Ascending aorta (tissue), 2 donors: ENCODE results near the gene ADAD2. TPM values are rescaled to one million over a fixed set of nuclear protein-coding genes. Genes with fewer than 3 reads are reported as not detected.

Source experiments
- DNase-seq, 2 donors: peaks; one replicate each; pipeline ENCODE4 v3.0.0-alpha.2; 2019; ENCODE audit warnings: low spot score in 2 of 2
- H3K27ac ChIP-seq, 2 donors: fragments of 200-600 bp; sonication (generic); one replicate each; pipeline ENCODE4 v1.5.1; 2016 to 2017; ENCODE audit warnings: mild to moderate bottlenecking in 1 of 2
- H3K27me3 ChIP-seq: fragments of 200-600 bp; sonication (generic); one replicate; pipeline ENCODE4 v1.5.1; 2017
- H3K36me3 ChIP-seq, 2 donors: fragments of 200-600 bp; sonication (generic); one replicate each; pipeline ENCODE4 v1.5.1; 2016
- H3K4me1 ChIP-seq, 2 donors: fragments of 200-600 bp; sonication (generic); one replicate each; pipeline ENCODE4 v1.5.1; 2016 to 2017; ENCODE audit warnings: mild to moderate bottlenecking in 1 of 2
- H3K4me3 ChIP-seq, 2 donors: fragments of 200-600 bp; sonication (generic); one replicate each; pipeline ENCODE4 v1.5.1; 2016 to 2017; ENCODE audit warnings: mild to moderate bottlenecking in 1 of 2
- H3K9me3 ChIP-seq, 2 donors: fragments of 200-600 bp; sonication (generic); one replicate each; pipeline ENCODE4 v1.5.1; 2016
- intact Hi-C: fragments of 100-400 bp; cut with DNase I; formaldehyde crosslinking; loops from one replicate; pipeline ENCODE4 v1.15.1; 2023
- total RNA-seq: library from RNA; depleted of rRNA; stranded (reverse); fragments of >200 nt; gene quantifications from one replicate; pipeline ENCODE4 v1.1.0, GENCODE V29; 2016
- TF ChIP-seq, protein P1 (sequence below), 3 experiments: fragments of 200-600 bp in 2 of 3; fragments of 450-650 bp in 1 of 3; sonication (generic) in 2 of 3; IDR thresholded peaks; one replicate each; pipeline ENCODE4 v1.5.1; 2016 to 2019; ENCODE audit warnings: antibody characterized with exemption in 3 of 3, mild to moderate bottlenecking in 1 of 3, moderate library complexity in 1 of 3

The ADAD2 gene
- total RNA-seq, 1 donor from 2014 or later, result not detected

GRCh38 chr16:84181144-84181915, 9.6 kb upstream of the ADAD2 start:
- Histone ChIP-seq H3K36me3 (peaks cover 60 to 65% of the 10 kb centered on the region in 2 donors), H3K27me3 (no peaks in the 10 kb centered on the region), H3K27ac (no peak overlapping the region), H3K4me3 (no peak overlapping the region), H3K9me3 (no peaks in the 10 kb centered on the region), H3K4me1 (peaks cover 11 to 27% of the 10 kb centered on the region in 2 donors)
- intact Hi-C loops, result loop anchor here (10.0 kb wide), 1 partner anchor 257 kb away; no protein-coding TSS in a partner anchor
- TF ChIP-seq, protein P1, sequence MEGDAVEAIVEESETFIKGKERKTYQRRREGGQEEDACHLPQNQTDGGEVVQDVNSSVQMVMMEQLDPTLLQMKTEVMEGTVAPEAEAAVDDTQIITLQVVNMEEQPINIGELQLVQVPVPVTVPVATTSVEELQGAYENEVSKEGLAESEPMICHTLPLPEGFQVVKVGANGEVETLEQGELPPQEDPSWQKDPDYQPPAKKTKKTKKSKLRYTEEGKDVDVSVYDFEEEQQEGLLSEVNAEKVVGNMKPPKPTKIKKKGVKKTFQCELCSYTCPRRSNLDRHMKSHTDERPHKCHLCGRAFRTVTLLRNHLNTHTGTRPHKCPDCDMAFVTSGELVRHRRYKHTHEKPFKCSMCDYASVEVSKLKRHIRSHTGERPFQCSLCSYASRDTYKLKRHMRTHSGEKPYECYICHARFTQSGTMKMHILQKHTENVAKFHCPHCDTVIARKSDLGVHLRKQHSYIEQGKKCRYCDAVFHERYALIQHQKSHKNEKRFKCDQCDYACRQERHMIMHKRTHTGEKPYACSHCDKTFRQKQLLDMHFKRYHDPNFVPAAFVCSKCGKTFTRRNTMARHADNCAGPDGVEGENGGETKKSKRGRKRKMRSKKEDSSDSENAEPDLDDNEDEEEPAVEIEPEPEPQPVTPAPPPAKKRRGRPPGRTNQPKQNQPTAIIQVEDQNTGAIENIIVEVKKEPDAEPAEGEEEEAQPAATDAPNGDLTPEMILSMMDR (IDR thresholded peaks at IDR 0.05), result no peak
- no peak for DNase-seq

GRCh38 chr16:84182104-84182503, 8.9 kb upstream of the ADAD2 start:
- TF ChIP-seq, protein P1 (IDR thresholded peaks at IDR 0.05), result no peak
- intact Hi-C loops, result loop anchor here (10.0 kb wide), 1 partner anchor 257 kb away; no protein-coding TSS in a partner anchor
- no peaks in the 10 kb centered on the region for H3K27me3 ChIP-seq
- H3K27ac ChIP-seq, result no peak overlapping the region
- H3K4me3 ChIP-seq, result no peak overlapping the region
- H3K4me1 ChIP-seq, result peaks cover 6 to 19% of the 10 kb centered on the region in 2 donors
- peaks cover 60 to 65% of the 10 kb centered on the region in 2 donors for H3K36me3 ChIP-seq
- no peak for DNase-seq
- no peaks in the 10 kb centered on the region for H3K9me3 ChIP-seq

DNA sequence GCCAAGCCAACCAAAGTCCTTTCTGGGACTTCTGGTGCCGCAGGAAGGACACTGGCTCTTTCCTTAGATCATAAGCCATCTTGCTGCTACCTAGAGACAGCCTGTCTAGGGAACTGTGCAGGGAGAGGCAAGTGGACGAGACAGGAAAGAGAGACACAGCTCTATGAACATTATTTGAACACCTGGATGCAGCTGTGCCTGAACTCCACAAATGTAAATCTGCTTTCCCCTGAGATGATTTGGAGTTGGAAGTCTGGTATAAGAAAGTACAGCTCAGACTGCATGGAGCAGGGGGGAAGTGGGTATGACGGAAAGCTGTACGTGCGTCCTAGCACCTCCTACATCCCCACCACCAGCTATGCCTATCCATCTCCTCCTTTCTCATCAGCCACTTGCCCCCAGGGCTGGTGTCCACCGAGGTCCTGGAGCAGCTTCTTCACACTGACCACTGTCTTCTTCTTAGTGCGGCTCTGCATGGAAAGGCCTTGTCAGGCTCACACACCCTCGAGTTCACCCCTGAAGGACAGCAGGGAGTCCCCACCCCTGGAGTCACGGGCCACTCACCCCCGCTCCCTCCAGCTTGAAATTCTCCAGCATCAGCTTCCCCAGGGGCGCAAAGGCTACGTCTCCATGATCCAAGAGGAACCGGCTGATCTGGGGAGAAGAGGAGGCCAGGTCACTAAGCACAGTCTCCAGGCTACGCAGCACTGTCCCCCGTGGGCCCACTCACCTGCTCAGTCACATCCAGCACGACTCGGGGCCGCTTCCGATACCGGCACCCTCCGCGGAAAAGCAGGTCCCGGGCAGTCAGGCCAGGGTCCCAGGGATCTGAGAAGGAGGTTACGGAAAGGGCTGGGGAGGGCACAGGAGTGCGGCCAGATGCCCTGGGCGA, 8.0 kb upstream of the ADAD2 start:
- TF ChIP-seq, protein P1 (IDR thresholded peaks at IDR 0.05), result no peak
- H3K27ac ChIP-seq, result no peak overlapping the region
- no peak for DNase-seq
- H3K36me3 ChIP-seq, result peaks cover 60 to 65% of the 10 kb centered on the region in 2 donors
- no peak overlapping the region for H3K4me3 ChIP-seq
- intact Hi-C loops, result loop anchor here (10.0 kb wide), 1 partner anchor 258 kb away; no protein-coding TSS in a partner anchor
- no peaks in the 10 kb centered on the region for H3K27me3 ChIP-seq
- no peaks in the 10 kb centered on the region for H3K9me3 ChIP-seq
- peaks cover 5 to 12% of the 10 kb centered on the region in 2 donors for H3K4me1 ChIP-seq

DNA sequence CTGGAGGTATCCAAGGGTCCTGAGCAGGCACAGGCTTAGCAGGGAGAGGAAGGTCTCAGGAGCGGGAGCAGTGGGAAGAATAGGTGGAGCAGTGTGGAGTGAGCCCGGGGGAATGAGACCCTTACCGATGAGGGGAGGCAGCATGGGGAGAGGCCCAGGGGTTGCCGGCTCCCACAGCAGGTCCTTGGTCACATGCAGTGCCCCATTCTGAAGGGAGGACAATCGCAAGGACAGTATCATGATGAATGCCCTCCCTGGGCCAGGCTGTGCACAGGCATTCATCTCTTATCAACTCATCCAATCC, 7.4 kb upstream of the ADAD2 start:
- Histone ChIP-seq H3K27ac (no peak overlapping the region), H3K4me1 (peaks cover 5 to 10% of the 10 kb centered on the region in 2 donors), H3K4me3 (no peak overlapping the region), H3K36me3 (peaks cover 58 to 62% of the 10 kb centered on the region in 2 donors), H3K27me3 (no peaks in the 10 kb centered on the region), H3K9me3 (no peaks in the 10 kb centered on the region)
- DNase-seq, result no peak
- TF ChIP-seq, protein P1 (IDR thresholded peaks at IDR 0.05), result no peak
- intact Hi-C loops, result loop anchor here (10.0 kb wide), 1 partner anchor 259 kb away; no protein-coding TSS in a partner anchor

- Histone ChIP-seq H3K4me3 (no peak overlapping the region), H3K4me1 (peaks cover 5 to 10% of the 10 kb centered on the region in 2 donors), H3K27me3 (no peaks in the 10 kb centered on the region), H3K36me3 (peaks cover 54 to 57% of the 10 kb centered on the region in 2 donors), H3K27ac (peak overlapping the region in 1 of 2 donors; percentile 28), H3K9me3 (no peaks in the 10 kb centered on the region)
- intact Hi-C loops, result loop anchor here (10.0 kb wide), 1 partner anchor 259 kb away; no protein-coding TSS in a partner anchor
- DNase-seq, result no peak
- TF ChIP-seq, protein P1 (IDR thresholded peaks at IDR 0.05), result no peak
Measured at GRCh38 chr16:84183911-84184591, 6.9 kb upstream of the ADAD2 start.
